ENCODE results near the gene PLXDC1.
"Not testable (repeated sequence)": the region's sequence is repeated elsewhere in the genome, so short reads cannot be mapped to it uniquely, and the experiment has no call there.

PLXDC1 gene

GRCh38 chr17:39155654-39156053, 4.2 kb upstream of the PLXDC1 start:
- DNase-seq (ENCODE audit: low read depth in 3 of 3), result no peak

GRCh38 chr17:39153599-39154051, 2.2 kb upstream of the PLXDC1 start:
- DNase-seq (ENCODE audit: low read depth in 3 of 3), result peak; percentile 82 to 96 (median 85)

GRCh38 chr17:39151943-39152818, 744 bp upstream of the PLXDC1 start:
- DNase-seq (ENCODE audit: low read depth in 3 of 3), result peak in 1 of 3 donors; percentile 20

- no peak for DNase-seq (ENCODE audit: low read depth in 3 of 3)
Measured at GRCh38 chr17:39150795-39151149, 665 bp downstream of the PLXDC1 start.

- no peak for DNase-seq (ENCODE audit: low read depth in 3 of 3)
Measured at GRCh38 chr17:39150104-39150634, 1.3 kb downstream of the PLXDC1 start.

GRCh38 chr17:39147221-39148185, 3.9 kb downstream of the PLXDC1 start:
- DNase-seq (ENCODE audit: low read depth in 3 of 3), result no peak

- DNase-seq (ENCODE audit: low read depth in 3 of 3), result no peak
Measured at GRCh38 chr17:39146273-39146672, 5.2 kb downstream of the PLXDC1 start.

- DNase-seq (ENCODE audit: low read depth in 3 of 3), result no peak
Measured at GRCh38 chr17:39145143-39145542, 6.3 kb downstream of the PLXDC1 start.

GRCh38 chr17:39144416-39144840, 7.0 kb downstream of the PLXDC1 start:
- no peak for DNase-seq (ENCODE audit: low read depth in 3 of 3)

GRCh38 chr17:39143552-39144093, 7.8 kb downstream of the PLXDC1 start:
- DNase-seq (ENCODE audit: low read depth in 3 of 3), result no peak

GRCh38 chr17:39141915-39142664, 9.3 kb downstream of the PLXDC1 start:
- DNase-seq (ENCODE audit: low read depth in 3 of 3), result no peak

- DNase-seq (ENCODE audit: low read depth in 3 of 3), result no peak
Measured at GRCh38 chr17:39141294-39141693, 10.1 kb downstream of the PLXDC1 start.

GRCh38 chr17:39139561-39139960, 11.9 kb downstream of the PLXDC1 start:
- no peak for DNase-seq (ENCODE audit: low read depth in 3 of 3)

GRCh38 chr17:39139161-39139511, 12.3 kb downstream of the PLXDC1 start:
- no peak for DNase-seq (ENCODE audit: low read depth in 3 of 3)

- DNase-seq (ENCODE audit: low read depth in 3 of 3), result no peak
Measured at GRCh38 chr17:39138431-39139160, 12.8 kb downstream of the PLXDC1 start.

- no peak for DNase-seq (ENCODE audit: low read depth in 3 of 3)
Measured at GRCh38 chr17:39134878-39135277, 16.6 kb downstream of the PLXDC1 start.

- DNase-seq (ENCODE audit: low read depth in 3 of 3), result no peak
Measured at GRCh38 chr17:39132192-39132610, 19.2 kb downstream of the PLXDC1 start.

- DNase-seq (ENCODE audit: low read depth in 3 of 3), result no peak
Measured at GRCh38 chr17:39131616-39132015, 19.8 kb downstream of the PLXDC1 start.

GRCh38 chr17:39130205-39130604, 21.2 kb downstream of the PLXDC1 start:
- DNase-seq (ENCODE audit: low read depth in 3 of 3), result no peak

GRCh38 chr17:39129544-39129943, 21.9 kb downstream of the PLXDC1 start:
- DNase-seq (ENCODE audit: low read depth in 3 of 3), result not testable (repeated sequence)

Measured in stimulated activated CD4-positive, alpha-beta T cell treated with anti-CD3 and anti-CD28 coated beads, TNF-alpha, amount 100 ng/mL, for 48 hours (primary cell).